ENCODE data around the gene RIC8B.
A peak's percentile ranks its signal among the peaks of the same experiment; 100 is the strongest.

RIC8B gene

GRCh38 chr12:106757623-106758348, 16.7 kb upstream of the RIC8B start:
- DNase-seq (ENCODE audit: low spot score), result no peak
- no peak for FAIRE-seq

- FAIRE-seq, result no peak
- DNase-seq (ENCODE audit: low spot score), result no peak
Observed at GRCh38 chr12:106758349-106759110, 16.0 kb upstream of the RIC8B start.

GRCh38 chr12:106759526-106760183, 14.8 kb upstream of the RIC8B start:
- DNase-seq (ENCODE audit: low spot score) (no peak), FAIRE-seq (no peak)

- FAIRE-seq (no peak), DNase-seq (ENCODE audit: low spot score) (no peak)
Observed at GRCh38 chr12:106760184-106760531, 14.3 kb upstream of the RIC8B start.

- DNase-seq (ENCODE audit: low spot score), result no peak
- FAIRE-seq, result no peak
Observed at GRCh38 chr12:106764220-106764619, 10.3 kb upstream of the RIC8B start.

GRCh38 chr12:106764738-106765137, 9.7 kb upstream of the RIC8B start:
- DNase-seq (ENCODE audit: low spot score) (no peak), FAIRE-seq (no peak)

- DNase-seq (ENCODE audit: low spot score), result peak; percentile 50
- peak; percentile 45 for FAIRE-seq
Observed at GRCh38 chr12:106766393-106766826, 8.1 kb upstream of the RIC8B start.

- FAIRE-seq (no peak), DNase-seq (ENCODE audit: low spot score) (no peak)
Observed at GRCh38 chr12:106767206-106767605, 7.3 kb upstream of the RIC8B start.

- DNase-seq (ENCODE audit: low spot score), result peak; percentile 87
- FAIRE-seq, result peak; percentile 86
Observed at GRCh38 chr12:106767954-106768822, 6.3 kb upstream of the RIC8B start.

- DNase-seq (ENCODE audit: low spot score), result peak; percentile 84
- peak; percentile 89 for FAIRE-seq
Observed at GRCh38 chr12:106769078-106769477, 5.4 kb upstream of the RIC8B start.

- FAIRE-seq (no peak), DNase-seq (ENCODE audit: low spot score) (no peak)
Observed at GRCh38 chr12:106769546-106769945, 4.9 kb upstream of the RIC8B start.

- FAIRE-seq, result no peak
- DNase-seq (ENCODE audit: low spot score), result no peak
Observed at GRCh38 chr12:106771425-106771824, 3.1 kb upstream of the RIC8B start.

- FAIRE-seq, result no peak
- peak; percentile 48 for DNase-seq (ENCODE audit: low spot score)
Observed at GRCh38 chr12:106773286-106774004, 1.0 kb upstream of the RIC8B start.

- FAIRE-seq (no peak), DNase-seq (ENCODE audit: low spot score) (no peak)
Observed at GRCh38 chr12:106774808-106775524, 484 bp downstream of the RIC8B start.

- FAIRE-seq (no peak), DNase-seq (ENCODE audit: low spot score) (no peak)
Observed at GRCh38 chr12:106776897-106777296, 2.4 kb downstream of the RIC8B start.

- FAIRE-seq, result peak; percentile 44
Observed at GRCh38 chr12:106780010-106780631, 5.6 kb downstream of the RIC8B start.

GRCh38 chr12:106782619-106783018, 8.1 kb downstream of the RIC8B start:
- FAIRE-seq (no peak), DNase-seq (ENCODE audit: low spot score) (no peak)

More at GRCh38 chr12:106780010-106780631, 5.6 kb downstream of the RIC8B start:
- peak; percentile 63 for DNase-seq (ENCODE audit: low spot score)

- FAIRE-seq, result no peak
Observed at GRCh38 chr12:106783515-106783914, 9.0 kb downstream of the RIC8B start.

GRCh38 chr12:106790020-106790419, 15.5 kb downstream of the RIC8B start:
- DNase-seq (ENCODE audit: low spot score), result no peak
- no peak for FAIRE-seq

More at GRCh38 chr12:106783515-106783914, 9.0 kb downstream of the RIC8B start:
- DNase-seq (ENCODE audit: low spot score), result no peak
